NCI-H82 treated with DMSO at 0.1 percent for 48 hours (cell line): ENCODE measurements around the gene TRMU.
A peak's percentile ranks its signal among the peaks of the same experiment; 100 is the strongest.
"Not testable (repeated sequence)": the region's sequence is repeated elsewhere in the genome, so short reads cannot be mapped to it uniquely, and the experiment has no call there.

ENCODE experiments used
- DNase-seq: peaks from one replicate; lab custom pipeline; 2025; ENCODE audit not compliant: unreplicated experiment; lab: John Stamatoyannopoulos, UW

Gene TRMU

DNA sequence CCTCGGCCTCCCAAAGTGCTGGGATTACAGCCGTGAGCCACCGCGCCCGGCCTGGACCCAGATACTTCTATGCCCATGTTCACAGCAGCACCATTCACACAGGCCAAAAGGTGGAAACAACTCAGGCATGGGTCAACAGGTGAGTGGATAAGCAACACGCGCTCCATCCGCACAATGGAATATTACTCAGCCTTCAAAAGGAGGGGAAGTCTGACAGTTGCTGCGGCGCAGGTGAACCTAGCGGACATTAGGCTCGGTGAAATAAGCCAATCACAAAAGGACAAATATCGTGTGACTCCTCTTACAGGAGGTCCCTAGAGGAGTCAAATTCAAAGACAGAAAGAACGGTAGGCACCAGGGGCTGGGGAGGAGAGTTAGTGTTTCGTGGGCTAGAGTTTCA lies 47.0 kb downstream of the TRMU start:
- DNase-seq, result no peak

DNA sequence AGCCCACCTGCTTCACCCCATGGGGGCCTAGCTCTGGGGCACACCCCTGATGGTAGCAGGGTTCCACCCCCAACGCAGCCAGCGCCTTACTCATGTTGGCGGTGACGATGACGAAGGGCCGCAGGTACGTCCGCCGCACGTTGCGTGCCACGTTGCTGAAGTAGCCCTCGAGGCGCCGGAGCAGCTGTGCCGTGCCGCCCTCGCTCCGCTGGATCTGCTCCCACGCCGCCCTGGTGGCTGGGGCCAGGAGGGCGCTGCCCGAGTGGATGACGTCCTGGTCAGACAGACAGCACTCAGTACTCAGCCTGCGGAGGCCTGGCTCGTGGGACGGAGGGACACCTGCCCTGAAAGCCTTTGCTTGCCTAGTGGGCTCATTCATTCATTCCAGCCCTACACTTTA lies 50.8 kb downstream of the TRMU start:
- no peak for DNase-seq

GRCh38 chr22:46387748-46388147 lies 52.2 kb downstream of the TRMU start:
- DNase-seq, result no peak

DNA sequence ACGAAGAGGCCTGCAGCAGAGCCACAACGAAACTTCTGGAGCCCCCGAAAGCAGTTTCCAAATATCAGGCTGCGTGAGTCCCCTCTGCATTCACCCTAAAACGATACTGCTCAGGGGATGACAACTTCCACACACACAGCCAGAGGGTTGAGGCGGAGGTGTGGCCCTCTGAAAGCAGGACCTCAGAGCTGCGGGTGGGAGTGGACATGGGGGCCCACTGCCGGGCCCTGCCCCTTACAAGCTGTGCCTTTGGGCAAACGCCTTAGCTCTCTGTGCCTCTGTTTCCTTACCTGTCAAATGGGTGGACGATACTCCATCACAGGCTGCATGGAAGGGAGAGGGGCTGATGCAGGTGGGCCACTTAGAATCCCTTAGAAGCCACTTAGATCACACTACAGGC lies 53.1 kb downstream of the TRMU start:
- no peak for DNase-seq

- no peak for DNase-seq
Observed at GRCh38 chr22:46389081-46389480, 53.6 kb downstream of the TRMU start.

DNA sequence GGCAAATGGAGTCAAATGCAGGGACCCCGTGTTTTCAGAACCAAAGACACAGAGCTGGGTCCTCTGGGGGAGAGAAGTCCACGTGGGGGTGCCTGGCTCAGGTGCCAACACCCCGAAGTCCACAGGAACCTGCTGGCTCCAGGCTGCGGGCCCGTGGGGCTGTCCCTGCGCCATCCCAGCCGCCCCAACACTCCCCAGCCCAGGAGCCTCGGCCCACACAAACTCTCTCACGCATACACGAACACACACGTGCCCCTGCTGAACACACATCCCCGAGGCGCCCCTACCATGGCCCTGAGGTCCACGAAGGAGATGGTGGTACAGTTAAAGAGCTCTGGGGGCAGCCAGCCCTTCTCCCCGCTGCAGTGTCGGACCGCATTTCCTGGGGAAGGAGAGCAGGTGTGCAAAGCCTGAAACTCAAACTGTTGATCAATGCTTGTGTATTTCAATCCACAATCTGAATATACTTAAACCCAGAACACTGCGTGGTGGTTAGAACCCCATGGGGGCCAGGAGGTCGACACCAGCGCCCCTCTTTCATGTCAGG lies 54.7 kb downstream of the TRMU start:
- no peak for DNase-seq

- peak; percentile 1 for DNase-seq
Observed at GRCh38 chr22:46390652-46391301, 55.3 kb downstream of the TRMU start.

- no peak for DNase-seq
Observed at GRCh38 chr22:46391486-46392136, 56.1 kb downstream of the TRMU start.

DNA sequence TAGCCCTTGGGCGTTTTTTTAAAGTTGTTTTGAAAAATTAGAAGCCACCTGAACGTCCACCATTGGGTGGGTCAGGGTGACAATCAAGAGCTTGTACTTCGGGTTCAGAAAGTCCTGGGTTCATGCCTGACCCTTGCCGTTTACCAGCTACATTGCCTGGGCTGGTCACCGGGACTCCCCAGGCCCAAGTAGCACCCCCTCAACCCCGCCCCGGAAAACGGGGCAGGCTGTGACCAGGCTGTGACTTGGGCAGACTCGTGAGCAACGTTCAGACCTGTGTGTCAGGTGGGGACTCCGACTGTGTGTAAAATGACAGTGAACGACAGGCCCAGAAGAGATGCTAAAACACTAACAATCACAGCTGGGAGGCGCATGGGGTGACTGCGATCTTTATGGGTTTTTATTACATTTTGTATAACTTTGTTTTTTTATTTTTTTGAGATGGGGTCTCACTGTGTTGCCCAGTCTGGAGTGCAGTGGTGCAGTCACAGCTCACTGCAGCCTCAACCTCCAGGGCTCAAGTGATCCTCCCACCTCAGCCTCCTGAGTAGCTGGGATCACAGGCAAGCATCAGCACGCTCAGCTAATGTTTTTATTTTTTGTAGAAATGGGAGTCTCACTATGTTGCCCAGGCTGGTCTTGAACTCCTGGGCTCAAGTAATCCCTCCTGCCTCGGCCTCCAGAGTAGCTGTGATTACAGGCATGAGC lies 56.8 kb downstream of the TRMU start:
- DNase-seq, result no peak

DNA sequence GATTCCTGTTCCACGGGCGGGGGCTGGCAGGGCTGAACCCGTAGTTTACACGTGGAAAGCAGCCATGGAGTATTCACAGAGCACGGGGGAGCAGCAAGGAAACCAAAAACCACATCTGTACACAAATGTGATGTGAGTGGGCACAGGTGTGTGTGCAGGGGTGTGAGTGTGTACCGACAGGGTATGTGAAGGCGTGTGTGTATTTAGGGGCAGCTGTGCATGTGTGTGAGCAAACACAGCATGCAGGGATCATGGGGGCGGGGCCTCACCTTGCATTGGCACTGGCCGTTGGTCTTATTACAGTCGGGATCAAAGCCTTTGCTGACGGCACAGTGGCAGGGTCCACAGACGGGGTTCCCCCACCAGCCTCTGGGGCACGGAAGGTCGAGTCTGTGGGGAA lies 58.4 kb downstream of the TRMU start:
- DNase-seq, result no peak

- no peak for DNase-seq
Observed at GRCh38 chr22:46394622-46395021, 59.1 kb downstream of the TRMU start.

- no peak for DNase-seq
Observed at GRCh38 chr22:46395145-46395544, 59.6 kb downstream of the TRMU start.

GRCh38 chr22:46397049-46397448 lies 61.5 kb downstream of the TRMU start:
- DNase-seq, result not testable (repeated sequence)

GRCh38 chr22:46397514-46397913 lies 62.0 kb downstream of the TRMU start:
- DNase-seq, result no peak

DNA sequence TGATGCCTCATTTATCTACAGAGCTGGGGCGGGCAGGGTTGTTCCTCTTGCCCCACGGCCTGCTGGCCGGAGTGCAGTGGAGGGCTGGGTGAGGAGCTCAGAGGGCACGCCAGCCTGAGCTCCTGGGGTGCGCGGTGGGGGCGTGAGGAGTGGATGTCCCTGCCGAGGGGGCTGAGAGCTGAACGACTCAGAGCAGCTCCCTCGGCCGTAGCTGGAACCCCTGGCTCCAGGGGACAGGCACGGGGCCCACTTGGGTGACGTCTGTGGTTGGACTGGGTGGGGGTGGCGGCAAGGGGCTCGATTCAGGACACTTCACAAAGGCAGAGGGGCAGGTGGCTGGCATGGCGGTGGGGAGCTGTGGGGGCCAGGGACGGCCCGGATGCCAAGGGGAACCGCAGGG lies 62.4 kb downstream of the TRMU start:
- no peak for DNase-seq

GRCh38 chr22:46399251-46400024 lies 63.9 kb downstream of the TRMU start:
- no peak for DNase-seq

- no peak for DNase-seq
Observed at GRCh38 chr22:46401370-46401769, 65.9 kb downstream of the TRMU start.

- no peak for DNase-seq
Observed at GRCh38 chr22:46402505-46402904, 67.0 kb downstream of the TRMU start.

DNA sequence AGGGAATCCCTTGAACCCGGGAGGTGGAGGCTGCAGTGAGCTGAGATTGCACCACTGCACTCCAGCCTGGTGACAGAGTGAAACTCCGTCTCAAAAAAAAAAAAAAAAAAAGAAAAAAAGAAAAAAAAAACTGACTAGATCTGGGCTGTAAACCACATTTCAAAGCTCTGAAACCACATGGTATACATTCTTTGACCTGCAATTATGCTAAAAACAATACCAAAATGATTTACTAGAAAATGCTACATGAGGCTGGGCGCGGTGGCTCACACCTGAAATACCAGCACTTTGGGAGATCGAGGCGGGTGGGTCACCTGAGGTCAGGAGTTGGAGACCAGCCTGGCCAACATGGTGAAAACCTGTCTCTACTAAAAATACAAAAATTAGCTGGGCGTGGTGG lies 68.4 kb downstream of the TRMU start:
- not testable (repeated sequence) for DNase-seq

DNA sequence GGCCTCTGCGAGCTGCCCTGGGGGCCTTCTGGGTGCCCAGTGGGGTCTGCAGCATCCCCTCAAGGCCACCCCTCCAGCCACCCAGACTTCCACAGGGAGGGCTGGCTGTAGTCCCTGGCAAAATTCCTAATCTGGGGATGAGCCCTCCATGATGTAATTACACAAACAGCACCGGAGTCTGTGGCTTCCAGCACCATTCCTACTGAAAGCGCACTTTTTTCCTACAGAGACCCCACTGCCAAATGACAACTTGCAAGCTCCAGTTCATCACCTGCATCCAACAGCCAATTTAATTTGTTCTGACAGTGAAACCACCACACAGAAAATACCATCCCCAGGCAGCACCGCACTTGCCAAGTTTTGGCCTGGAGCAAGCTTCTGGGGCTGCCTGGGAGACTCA lies 70.4 kb downstream of the TRMU start:
- no peak for DNase-seq

GRCh38 chr22:46406349-46406748 lies 70.8 kb downstream of the TRMU start:
- DNase-seq, result no peak
